Right ventricle myocardium inferior (tissue), 1 donor: ENCODE data around the gene CTBP2. TPM values are rescaled to one million over a fixed set of nuclear protein-coding genes. Genes with fewer than 3 reads are reported as not detected.

Experiments used
- ATAC-seq: fragments of 200-7000 bp; cut with Tn5 transposase; one replicate; pipeline ENCODE4 v1.9.1; 2020; ENCODE audit warnings: mild to moderate bottlenecking, moderate library complexity
- DNase-seq: peaks from one replicate; pipeline ENCODE4 v3.0.0; 2021; ENCODE audit errors: missing footprints
- intact Hi-C: fragments of 100-400 bp; cut with DNase I; formaldehyde crosslinking; loops from one replicate; pipeline ENCODE4 v1.11.0; 2022
- total RNA-seq: library from RNA; stranded (reverse); fragmentation: NEBNext Ultra II Directional; extraction: Animal tissue kit (Norgen Biotek cat#: 25700); gene quantifications from one replicate; pipeline ENCODE4 v1.2.1, GENCODE V29; 2021
- donor health status: DM: no; HTN: yes; CAD: no; lungs with severe emphysema.

The CTBP2 gene
- total RNA-seq, 1 donor from 2014 or later: 31.3 TPM

DNA sequence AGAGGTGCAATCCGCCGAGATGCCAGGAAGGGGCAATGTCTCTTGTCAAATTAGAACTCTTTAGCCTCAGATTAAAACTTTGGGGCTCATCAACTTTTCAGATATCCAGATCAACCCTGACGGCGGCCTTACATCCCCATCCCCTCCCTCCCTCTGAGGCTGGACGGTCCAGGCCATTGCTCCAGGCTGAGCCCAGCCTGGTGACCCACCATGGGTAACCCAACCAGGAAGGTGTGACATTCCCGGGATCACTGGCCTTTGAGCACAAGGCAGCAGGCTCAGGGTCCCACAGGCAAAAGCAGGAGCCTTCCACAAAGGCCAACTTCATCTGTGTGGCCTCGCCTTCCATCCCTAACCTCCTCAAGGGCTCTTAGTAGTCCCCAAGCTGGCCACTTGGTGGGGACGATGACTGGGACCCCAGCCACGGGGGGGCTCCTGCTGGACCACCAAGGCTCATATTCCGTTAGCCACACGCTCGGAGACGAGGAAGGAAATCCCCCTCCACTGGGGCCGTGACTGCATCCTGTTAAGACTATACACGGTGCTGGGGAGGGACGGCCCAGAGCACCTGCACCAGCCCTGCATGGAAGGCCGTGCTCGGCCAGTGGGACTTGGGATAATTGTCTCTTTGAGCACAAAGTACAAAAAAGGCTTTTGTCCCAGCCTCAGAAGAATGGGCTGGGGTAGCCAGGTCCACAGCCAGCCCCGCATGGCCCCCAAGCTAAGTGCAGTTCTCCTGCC is 155.6 kb downstream of the CTBP2 start:
- no peak for ATAC-seq
- intact Hi-C loops: loop anchor here (5.0 kb wide), 2 partner anchors 33 to 58 kb away; no protein-coding TSS in a partner anchor
- no peak for DNase-seq

DNA sequence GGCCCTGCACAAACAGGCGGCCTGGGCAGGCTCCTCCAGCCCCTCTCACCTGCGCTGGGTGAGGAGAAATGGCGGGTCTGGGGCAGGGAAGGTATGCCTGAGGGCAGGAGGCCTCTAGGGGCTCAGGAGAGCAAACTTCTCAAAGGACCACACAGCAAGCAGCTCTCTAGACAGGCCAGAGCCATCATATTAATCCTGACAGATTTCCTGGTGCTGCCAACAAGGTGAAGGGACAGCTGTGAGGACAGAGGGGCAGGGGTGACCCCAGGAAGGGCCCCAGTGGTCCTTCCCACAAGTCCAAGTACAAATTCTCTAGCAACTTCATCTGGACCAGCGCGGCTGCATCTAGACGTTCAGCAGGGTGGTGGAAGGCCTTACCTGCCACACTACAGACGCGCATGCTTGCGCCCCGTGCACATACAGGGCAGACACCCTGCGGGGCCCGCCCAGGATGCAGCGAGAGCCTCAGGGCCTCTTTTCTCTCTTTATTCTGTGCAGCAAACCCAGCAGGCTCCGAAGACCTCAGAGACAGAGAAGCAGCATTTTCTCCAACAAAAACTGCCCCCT is 156.4 kb downstream of the CTBP2 start:
- no peak for DNase-seq
- ATAC-seq: no peak
- intact Hi-C loops: loop anchor here (5.0 kb wide), 2 partner anchors 33 to 58 kb away; no protein-coding TSS in a partner anchor

DNA sequence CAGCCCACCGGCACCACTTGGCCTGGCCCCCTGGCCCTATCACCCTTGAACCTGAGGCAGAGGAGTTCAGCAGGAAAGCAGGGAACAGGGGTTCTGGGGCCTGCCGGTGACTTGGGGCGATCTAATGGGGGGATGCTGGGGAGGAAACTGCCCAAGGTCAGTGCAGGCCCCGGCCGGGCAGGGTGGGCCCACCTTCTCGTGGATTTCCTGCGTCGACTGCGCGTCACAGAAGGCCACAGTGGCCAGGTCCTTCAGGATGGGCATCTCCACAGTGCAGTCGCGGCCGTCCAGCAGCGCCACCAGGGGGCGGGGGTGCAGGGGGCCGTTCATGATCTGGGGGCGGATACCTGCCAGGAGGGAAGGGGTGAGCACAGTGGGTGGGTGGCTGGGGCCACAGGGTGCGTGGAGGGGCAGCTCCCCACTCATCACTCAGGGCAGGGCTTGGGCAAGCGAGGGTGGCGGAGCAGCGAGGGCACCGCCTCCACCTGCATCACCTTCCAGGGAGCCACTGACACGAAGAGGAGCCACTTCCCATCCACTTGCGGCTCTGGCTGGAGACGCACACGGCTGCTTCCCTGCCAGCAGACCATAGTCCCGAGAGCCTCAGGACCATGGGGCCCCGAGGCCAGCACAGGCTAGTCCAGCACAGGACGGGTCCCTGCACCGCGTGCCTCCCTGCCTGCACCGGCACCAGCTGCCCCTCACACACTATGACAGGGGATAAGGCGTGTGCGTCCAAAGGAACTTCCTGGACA is 157.0 kb downstream of the CTBP2 start:
- intact Hi-C loops: loop anchor here (5.0 kb wide), 2 partner anchors 34 to 59 kb away; no protein-coding TSS in a partner anchor
- DNase-seq (no peak), ATAC-seq (no peak)

DNA sequence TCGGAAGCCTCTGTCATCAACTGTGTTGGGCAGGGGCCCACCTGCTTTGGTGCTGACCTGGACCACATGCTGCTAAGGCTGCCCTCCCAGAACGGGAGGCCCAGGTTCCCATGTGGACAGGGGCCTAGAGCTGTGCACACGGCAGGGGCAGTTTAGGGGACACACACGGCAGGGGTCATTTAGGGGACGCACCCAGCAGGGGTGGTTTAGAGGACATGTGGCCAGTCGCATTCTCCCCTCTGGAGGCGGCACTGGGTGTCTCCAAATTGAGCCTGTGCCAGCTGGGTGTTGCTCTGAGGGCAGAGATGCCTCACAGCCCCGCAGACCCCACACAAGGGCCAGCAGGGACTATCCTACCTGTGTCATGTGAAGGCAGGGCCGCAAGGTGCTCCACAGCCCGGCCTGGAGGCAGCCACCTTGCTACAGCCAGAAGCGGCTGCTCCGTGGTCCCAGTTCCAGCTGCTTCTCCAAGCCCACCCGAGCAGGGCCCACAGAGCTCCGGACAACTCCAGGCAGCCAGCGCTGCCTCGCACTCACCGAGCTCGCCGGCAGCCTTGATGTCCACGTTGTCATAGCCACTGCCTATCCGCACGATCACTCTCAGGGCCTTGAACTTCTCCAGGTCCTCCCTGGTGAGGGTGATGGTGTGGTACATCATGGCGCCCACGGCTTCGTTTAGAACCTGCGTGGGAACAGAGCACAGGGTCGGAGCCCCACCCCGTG is 157.8 kb downstream of the CTBP2 start:
- ATAC-seq: no peak
- intact Hi-C loops: loop anchor here (5.0 kb wide), 2 partner anchors 35 to 60 kb away; no protein-coding TSS in a partner anchor
- peak; percentile 71 for DNase-seq

DNA sequence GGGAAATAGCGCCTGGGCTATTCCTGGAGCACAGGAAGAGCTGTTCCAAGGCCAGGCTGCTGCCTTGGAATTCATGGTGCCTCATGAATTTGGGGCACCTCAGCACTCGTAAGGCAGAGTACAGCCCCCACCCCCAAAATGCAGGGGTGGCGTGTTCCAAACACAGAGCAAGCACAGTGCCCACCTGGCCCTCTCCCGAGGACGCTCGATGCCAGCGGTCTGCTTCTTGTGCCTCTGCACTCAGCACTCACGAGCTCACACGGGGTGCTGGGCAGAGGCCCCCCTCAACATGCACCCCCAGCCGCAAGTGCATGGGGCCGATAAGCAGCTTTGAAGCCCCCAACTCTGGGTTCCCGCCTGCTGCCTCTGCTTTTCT is 158.3 kb downstream of the CTBP2 start:
- ATAC-seq (no peak), DNase-seq (no peak)
- intact Hi-C loops: loop anchor here (5.0 kb wide), 2 partner anchors 35 to 60 kb away; no protein-coding TSS in a partner anchor

DNA sequence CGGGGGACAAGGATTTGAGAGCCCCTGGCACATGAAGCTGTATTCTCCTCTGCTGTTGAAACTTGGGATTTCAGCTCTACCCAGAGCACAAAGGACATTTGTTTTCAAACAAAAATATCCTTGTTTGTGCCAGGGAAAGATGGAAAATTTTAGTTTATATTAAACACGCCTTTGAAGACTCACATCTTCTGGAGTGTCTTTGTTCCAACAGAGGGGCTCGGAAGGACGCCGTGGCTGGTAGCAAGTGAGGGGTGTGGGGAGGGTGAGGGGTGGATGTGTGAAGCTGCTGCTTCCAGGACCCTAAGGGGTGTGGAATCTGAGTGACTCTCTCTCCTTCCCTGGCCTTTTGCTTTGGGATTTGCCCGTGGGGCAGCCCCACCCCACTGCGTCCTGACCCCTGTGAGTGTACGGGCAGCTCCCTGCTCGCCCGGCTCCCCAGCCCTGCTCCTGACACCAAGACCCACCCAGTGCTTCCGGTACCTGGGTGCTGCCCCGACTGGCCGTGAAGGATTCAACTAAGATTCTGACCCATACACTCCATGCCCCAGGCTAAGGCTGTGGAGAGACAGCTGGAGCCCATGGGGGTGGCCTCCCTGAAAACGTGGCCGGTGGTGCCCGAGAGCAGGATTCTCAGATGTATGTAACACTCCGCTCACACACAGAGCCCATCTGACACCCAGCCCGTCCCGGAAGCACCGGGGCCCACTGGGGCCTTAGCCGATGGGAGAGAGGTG is 158.9 kb downstream of the CTBP2 start:
- intact Hi-C loops: loop anchor here (5.0 kb wide), 2 partner anchors 36 to 61 kb away; no protein-coding TSS in a partner anchor
- ATAC-seq (peak; percentile 14), DNase-seq (no peak)

DNA sequence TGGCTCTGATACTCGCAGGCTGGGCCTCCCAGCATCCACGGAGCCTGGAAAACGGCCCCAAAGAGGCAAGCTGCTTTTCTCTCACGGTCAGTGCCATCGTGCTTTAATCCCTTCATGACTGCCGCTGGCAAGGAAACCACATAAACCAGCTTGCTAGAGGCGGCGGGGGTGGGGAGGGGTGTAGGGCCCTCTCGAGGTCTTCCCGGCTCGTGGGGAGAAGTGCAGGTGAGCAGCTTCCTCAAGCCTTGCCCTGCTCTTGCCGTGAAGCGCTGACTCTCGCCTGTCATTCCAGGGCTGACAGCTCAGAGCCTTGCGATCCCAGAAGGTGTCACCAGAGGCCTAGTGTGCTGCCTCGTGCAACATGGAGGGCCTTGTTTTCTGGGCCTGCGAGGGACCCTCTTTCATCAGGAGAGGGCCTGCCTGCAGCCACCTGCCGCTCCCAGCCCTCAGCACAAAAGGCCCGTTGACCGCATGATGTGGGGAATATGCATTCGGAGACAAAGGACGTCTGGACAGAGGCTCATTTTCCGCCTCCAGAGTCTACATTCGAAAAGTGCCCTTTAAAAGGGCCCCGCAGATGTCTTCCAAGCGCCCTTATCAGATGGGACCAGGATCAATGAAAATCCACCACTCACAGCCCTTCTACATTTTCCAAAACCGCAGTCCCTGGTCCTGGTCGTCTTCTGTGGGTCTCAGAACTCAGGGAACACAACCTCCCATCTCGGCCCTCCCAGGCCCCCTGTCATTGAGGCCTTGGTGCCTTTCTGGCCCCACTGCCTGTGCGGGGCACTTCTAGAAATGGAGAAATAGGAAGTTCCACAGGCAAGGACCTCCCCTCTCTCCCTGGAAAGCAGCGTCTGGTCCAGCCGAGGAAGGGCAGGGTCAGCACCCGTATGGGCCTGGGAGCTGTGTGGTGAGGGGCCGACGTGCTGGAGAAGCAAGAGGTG is 159.7 kb downstream of the CTBP2 start:
- intact Hi-C loops: loop anchor here (5.0 kb wide), 2 partner anchors 37 to 62 kb away; no protein-coding TSS in a partner anchor
- no peak for DNase-seq
- peak; percentile 25 for ATAC-seq

DNA sequence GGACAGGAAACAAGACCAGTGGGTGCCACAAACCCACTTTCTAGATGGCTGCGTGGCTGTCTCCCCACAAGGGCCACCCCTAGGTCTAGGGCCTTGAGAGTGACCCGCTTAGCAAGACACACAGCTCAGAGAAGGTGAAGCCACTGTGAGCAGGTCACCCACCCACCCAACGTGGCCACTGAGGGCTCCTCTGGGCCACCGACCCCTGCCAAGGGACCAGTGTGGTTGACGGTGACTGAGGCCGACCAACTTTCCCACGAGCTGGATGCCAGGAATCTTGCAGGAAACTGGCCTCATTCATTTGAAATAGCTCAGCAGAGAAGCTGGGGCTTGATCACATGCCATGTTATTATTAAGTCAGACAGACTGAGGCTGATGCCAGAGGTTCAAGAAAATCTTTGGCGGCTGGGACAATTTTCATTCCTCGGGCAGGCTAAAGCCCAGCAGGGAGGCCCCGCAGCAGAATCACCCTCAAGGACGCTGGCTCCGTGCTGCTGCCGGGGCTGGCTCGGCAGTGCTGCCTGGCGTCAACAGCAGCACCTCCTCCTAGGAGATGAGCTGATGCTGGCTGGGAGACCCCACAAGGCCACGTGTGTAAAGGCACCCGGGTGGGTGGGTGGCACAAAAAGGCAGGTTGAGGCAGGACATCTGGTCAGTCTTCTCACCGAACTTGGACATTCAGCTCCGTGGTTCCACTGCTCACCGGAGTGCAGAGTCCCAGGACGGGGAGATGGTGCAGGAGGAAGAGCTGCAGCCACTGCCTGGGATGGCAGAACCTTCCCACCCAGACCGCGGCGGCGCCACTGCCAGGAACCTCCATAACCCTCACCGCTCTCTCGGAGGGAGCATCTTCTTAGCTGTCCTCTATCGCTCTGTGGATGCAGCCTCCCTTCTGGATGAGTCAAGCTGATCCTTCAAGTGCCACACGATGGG is 160.7 kb downstream of the CTBP2 start:
- ATAC-seq: peak; percentile 58
- DNase-seq: no peak
- intact Hi-C loops: loop anchor here (5.0 to 10.0 kb wide), 3 partner anchors 38 to 335 kb away; no protein-coding TSS in a partner anchor

DNA sequence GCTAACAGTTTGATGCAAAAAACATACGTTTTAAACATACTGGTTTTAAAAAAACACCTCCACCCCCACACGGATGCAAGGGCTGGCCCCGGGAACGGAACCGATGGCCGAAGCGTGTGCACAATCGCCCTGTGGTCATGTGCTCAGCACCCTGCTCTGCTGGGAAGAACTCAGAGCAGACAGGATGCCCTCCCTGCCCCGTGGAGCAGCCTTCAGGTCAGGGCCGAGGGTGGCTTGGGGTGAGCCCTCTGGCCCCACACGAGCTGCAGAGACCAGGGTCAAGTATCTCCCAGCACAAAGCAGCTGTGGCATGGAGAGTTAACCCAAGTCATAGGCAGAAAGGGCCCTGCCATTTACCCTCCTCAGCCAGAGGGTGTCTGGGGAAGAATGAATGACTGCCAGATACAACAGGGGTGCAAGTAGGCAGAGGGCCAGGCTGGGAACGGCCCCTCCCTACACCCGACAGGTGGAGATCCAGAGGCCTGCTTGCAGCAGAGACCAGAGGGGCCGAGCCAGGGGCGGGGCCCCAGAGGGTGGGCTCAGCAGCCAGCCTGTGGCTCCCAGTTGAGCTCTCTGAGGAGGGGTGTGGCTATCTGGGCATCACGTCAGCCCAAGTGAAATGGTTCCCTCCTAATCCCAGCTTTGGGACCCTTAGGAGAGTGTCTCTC is 161.6 kb downstream of the CTBP2 start:
- no peak for DNase-seq
- intact Hi-C loops: loop anchor here (10.0 kb wide), 1 partner anchor 336 kb away; no protein-coding TSS in a partner anchor
- ATAC-seq: no peak

DNA sequence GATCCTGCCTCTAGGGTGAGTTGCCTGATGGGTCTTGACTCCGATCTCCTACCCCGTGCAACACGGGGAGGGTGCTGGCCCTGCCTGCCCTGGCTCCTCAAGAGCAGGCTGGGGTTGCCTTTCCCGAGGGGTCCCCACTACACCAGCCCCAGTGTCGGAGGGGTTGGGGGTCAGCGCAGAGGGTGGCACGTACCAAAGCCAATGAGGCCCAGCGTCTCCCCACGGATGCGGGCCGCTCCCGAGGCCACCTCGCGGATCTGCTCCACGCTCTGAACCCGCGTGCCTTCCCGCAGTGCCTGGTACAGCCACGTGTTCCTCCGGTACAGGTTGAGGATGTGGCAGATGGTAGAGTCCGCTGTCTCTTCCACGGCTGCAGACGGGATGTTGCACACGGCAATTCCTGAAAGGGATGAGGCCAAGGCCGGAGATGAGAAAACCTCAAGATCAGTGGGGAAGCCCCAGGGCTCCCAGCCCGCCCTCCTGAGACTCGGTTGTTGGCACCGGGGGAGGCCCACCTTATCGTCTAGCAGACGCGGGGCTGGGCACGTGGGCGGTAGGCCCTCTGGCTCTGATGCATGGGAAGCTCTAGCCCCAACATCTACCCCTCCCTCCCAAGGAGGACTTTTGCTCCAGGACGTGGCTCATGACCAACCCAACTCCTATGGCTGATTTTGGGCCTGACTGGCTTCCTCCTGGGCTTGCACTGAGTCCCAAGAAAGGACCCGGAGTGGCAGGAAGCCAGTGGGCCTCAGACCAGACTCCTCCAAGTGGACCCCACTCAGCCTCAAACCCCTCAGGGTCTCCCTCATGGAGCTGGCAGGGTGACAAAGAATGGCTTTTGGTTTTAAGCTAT is 162.4 kb downstream of the CTBP2 start:
- intact Hi-C loops: loop anchor here (10.0 kb wide), 1 partner anchor 337 kb away; no protein-coding TSS in a partner anchor
- ATAC-seq (no peak), DNase-seq (no peak)

DNA sequence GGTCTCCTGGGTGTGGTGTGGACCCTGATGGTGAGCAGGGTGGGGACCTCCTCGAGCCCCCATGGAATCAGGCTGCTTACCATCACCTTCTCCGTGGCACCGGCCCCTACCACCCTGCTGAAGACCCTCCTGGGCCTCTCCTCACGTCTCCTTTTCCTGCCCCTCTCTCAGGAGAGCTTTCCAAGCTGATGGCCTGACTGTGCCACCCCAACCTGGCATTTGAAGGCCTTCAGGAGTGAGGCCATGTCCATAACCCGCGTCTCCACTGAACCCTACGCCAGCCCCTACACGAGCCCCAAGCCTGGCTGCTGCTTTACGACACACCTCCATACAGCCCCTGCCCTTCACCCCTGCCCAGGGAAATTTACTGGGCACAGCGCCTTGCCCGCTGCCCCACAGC is 163.1 kb downstream of the CTBP2 start:
- no peak for DNase-seq
- ATAC-seq: no peak
- intact Hi-C loops: loop anchor here (10.0 kb wide), 1 partner anchor 337 kb away; no protein-coding TSS in a partner anchor

DNA sequence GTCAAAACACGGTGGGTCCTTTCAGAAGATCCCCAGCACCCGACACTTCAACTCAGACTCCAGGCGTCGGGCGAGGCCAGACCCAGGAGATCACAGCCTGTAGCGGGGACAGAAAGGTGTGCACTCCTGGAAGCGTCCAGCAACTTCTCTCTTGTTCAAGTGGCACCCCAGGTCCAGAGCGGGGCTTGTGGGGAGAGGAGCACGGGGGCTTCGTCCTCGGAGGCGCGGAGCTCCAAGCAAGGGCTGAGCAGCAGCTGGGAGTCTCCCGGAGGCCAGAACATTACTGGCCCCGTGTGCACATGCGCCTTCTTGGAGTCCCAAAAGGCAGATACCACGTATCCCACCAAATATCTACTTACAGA is 163.5 kb downstream of the CTBP2 start:
- intact Hi-C loops: loop anchor here (10.0 kb wide), 1 partner anchor 338 kb away; no protein-coding TSS in a partner anchor

DNA sequence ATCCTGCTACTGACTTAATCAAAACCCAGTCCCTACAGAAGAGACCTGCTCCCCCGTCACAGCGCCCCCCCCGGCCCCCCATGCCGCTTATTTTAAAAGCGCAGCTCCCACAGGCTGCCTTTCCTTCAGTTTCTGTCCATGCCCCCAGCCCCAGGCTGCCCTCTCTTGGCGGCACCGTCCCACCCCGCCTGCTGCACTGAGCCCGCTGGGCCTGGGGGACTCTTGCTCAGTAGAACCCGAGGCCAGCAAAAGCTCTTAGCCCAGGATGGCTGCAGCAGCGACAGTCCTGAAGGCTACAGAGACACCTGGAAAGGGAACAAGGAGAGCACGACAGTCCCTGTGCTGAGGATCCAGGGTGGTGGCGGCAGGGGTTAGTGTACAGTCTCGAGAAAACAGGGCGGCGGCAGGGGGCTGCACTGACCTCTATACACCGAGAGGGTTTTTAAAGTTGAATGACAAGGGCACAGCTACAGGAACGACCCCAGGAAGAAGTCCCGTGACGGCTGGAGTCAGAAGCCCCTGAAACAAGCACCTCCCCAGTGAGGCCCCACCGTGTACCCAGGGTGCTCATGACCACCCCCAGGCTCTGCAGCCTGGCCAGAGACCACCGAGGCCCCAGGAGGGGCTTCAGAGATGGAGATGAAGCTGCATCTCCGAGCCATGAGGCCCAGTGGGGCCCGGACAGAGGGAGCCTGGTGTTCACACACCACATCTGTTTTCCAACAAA is 164.1 kb downstream of the CTBP2 start:
- ATAC-seq (no peak), DNase-seq (no peak)
- intact Hi-C loops: loop anchor here (10.0 kb wide), 1 partner anchor 339 kb away; no protein-coding TSS in a partner anchor

More for the DNA sequence above, 163.5 kb downstream of the CTBP2 start:
- no peak for ATAC-seq
- DNase-seq: no peak

DNA sequence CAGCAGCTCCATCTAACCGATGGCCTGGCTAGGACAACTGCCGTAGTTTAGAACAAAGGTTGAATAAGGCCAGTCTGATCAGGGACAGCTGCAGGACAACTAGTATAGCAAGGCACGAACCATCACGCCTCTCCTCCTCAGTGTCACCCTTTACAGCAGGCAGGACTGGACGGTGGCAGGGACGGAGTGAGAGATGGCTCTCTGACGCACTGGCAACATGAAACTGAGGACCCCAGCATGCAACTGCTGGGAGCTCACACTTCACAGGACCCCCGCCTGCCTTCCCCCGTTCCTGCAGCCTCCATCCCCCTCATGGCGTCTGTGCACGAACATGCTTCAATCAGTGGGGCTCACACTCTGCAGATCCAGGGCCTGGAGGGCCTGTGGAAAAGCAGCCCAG is 164.8 kb downstream of the CTBP2 start:
- intact Hi-C loops: loop anchor here (10.0 kb wide), 1 partner anchor 339 kb away; no protein-coding TSS in a partner anchor
- ATAC-seq (no peak), DNase-seq (no peak)
